GM12875 (cell line): ENCODE measurements around the gene PLCB1.

ENCODE experiments used
- H3K4me3 ChIP-seq: one replicate; pipeline ENCODE4 v1.5.1; 2011; ENCODE audit warnings: low read depth, low read length, control low read depth
- TF ChIP-seq, protein P1 (sequence below): IDR thresholded peaks from 2 replicates; pipeline ENCODE4 v1.5.1; 2011; ENCODE audit warnings: low read depth, mild to moderate bottlenecking, control low read depth, inconsistent platforms, low read length, moderate library complexity, borderline replicate concordance; ENCODE audit not compliant: insufficient read depth

PLCB1 gene

DNA sequence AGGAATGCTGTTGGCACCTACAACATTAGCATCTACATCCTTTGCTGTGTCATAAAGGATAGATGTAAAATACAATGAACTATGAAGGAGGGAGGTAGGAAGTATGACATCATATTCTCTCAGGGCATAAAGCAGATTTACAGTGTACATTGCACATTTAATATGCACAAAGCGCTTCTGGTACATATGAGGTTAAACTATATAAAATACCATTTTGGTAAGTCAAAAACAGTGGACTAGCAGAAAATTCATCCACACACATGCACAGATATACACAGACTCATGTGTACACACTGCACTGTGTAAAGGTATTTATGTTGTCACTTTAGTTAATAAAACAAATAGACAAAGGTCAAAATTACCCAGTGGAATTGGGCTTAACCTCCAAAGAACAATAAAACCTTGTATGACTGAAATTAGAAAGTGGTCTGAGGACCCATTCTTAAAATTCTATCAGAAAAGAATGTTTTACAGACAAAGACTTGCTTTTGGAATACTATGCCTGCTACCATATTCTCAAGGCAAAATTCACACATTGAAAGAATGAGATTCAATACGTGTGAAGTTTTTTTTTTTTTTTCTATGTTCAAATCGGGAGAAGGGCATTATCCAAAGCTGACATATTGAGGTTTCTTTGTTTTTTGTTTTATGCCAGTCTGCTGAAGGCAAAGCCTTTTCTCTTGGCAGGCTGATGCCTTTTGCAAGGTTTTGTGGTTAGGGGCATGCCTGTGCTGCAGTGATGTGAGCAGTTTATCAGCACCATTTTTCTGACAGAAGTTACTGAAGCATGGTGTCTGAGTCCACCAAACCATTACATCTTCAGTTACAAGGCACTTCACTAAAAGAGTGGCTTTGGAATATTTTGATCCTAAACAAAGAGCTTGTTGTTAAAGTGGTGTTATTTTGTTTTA is 199.0 kb downstream of the PLCB1 start:
- TF ChIP-seq, protein P1, sequence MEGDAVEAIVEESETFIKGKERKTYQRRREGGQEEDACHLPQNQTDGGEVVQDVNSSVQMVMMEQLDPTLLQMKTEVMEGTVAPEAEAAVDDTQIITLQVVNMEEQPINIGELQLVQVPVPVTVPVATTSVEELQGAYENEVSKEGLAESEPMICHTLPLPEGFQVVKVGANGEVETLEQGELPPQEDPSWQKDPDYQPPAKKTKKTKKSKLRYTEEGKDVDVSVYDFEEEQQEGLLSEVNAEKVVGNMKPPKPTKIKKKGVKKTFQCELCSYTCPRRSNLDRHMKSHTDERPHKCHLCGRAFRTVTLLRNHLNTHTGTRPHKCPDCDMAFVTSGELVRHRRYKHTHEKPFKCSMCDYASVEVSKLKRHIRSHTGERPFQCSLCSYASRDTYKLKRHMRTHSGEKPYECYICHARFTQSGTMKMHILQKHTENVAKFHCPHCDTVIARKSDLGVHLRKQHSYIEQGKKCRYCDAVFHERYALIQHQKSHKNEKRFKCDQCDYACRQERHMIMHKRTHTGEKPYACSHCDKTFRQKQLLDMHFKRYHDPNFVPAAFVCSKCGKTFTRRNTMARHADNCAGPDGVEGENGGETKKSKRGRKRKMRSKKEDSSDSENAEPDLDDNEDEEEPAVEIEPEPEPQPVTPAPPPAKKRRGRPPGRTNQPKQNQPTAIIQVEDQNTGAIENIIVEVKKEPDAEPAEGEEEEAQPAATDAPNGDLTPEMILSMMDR = no peak
- no peak overlapping the region for H3K4me3 ChIP-seq

DNA sequence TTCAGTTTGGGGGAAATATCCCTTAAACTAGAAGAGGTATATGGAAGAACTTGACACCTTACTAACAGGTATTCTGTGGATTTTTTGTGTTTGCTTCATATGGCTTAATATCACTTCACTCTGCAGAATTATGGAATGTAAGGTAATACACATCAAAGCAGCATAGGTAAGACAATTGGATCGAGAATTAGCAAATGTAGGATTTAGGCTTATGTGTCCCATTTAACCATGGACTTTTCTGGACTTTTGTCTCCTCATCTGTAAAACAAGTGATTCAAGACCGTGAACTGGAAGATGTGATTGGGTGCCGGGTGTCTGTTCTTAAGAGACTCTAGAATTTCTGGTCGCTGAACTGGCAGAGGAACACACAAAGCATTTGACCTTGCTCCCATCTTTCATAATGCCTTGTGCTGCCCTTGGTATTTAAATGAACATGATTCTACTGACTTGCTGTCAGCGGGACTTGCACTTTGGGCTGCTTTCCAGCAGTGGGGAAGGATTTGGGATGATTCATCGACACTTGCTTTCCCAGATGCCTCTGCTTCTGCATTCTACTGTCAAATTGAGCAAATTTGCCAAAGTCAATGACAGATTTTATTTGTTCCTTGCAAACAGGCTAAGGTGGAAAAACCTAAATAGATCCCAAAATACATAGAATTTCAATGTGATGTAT is 199.8 kb downstream of the PLCB1 start:
- H3K4me3 ChIP-seq = no peak overlapping the region
- TF ChIP-seq, protein P1 = no peak

DNA sequence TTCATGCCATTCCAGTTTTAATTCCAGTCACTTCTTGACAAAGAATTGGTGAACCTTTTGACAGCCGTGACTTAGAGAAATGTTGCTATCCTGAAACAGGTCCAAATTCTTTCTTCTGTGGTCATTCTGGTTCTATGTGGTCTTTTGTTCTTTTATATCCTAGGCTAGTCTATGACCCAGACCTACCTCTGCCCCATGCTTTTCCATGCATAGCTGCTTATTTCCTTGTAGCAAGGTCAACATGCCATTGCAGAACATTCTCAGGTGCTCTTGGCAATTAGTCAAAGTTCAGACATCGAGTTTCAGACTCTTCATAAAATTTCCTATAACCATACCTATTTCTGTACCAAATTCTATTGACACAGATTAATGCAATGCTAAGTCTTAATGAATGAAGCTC is 202.6 kb downstream of the PLCB1 start:
- TF ChIP-seq, protein P1 = no peak
- no peak overlapping the region for H3K4me3 ChIP-seq

DNA sequence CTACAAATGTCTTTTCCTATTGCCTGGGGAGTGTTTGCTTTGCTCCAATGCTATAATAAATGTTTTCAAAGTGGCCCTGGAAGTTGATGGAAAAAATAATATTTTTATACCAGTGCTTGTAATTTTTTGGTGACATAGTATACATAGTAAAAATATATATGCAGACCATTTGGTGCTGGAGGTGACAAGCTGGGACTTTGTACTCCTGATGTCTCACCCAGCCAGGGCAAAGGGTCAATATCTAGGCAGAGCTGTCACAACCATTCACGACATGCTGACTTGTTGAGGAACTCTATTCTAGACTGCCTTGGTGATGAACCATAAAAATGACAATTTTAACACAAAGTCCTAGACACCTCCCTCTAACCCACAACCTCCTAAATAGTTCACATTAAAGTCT is 203.0 kb downstream of the PLCB1 start:
- H3K4me3 ChIP-seq = no peak overlapping the region
- TF ChIP-seq, protein P1 = no peak

DNA sequence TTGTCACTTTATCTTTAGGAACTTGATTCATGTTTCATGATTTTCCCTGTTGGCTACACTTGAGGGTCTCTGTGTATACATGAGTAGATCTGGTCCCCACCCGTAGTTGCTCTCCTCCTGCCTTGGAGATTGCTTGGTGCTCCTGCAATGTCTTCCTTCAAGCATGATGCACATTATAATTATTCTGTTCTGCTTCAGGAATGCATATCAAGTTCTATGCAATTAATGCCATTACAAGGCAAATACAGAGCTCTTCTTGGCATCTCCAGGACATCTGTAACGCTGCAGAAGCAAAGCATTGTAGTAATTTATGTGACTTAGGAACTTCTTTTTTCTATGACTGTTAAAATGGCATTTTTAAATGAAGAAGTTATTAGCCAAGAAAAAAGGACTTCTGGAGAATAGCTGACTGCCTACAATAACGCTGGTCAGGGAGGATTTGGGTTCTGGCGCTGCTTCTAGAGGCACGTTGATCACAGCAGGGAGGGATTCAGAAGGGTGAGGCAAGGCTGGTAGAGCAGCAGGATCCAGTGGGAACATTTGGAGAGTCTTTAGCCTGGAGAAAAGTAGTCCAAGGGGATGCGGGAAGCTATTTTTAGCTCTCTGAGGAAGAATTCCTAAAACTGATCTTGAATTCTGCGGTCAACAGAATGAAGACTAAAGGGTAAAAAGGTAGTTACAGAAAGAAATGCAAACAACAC is 203.6 kb downstream of the PLCB1 start:
- TF ChIP-seq, protein P1 = no peak
- H3K4me3 ChIP-seq = no peak overlapping the region

DNA sequence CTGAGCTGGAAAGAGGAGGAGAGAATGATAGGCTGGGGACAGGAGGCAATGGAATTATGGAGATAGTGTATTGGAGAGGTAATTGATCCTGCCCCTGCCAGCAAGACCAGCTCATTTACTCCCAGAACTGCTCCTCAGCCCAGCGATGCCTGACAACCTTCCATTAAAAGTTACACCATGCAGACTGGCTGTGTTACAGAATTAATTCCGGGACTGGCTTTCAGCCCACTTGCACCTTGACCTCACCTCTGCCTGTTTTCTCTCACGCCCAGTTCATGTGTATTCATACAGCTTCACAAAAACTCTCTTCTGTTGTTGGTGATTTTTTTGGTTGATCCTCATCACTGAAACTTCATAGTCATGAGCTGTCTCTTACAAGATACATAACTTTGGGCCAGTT is 207.3 kb downstream of the PLCB1 start:
- TF ChIP-seq, protein P1 = no peak
- no peak overlapping the region for H3K4me3 ChIP-seq

DNA sequence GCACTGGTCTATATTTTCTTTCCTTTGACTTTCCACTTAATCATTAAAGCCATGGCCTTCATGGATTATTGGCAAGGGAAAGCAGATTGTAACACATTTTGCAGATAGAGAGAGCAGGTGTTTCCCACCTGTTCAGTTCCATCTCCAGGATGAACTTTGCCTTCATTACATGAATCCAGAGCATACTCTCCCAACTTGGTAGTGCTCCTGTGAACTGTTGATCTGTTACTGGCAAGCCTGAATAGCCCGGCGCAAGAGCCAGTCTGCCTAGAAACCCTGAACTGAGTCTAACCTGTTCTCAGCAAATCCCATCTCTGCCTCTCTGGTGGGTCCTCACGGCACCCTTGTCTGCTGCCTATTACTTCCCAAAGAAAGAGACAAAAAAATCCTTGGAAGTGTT is 210.3 kb downstream of the PLCB1 start:
- TF ChIP-seq, protein P1 = no peak

More for the DNA sequence above, 210.3 kb downstream of the PLCB1 start:
- H3K4me3 ChIP-seq = no peak overlapping the region
